Colonic mucosa (tissue), 4 donors: ENCODE data around the gene FOCAD. TPM values are rescaled to one million over a fixed set of nuclear protein-coding genes. Genes with fewer than 3 reads are reported as not detected.

Experiments
- DNase-seq: peaks from one replicate; pipeline ENCODE4 v3.0.0-alpha.2; 2020
- H3K27ac ChIP-seq: fragments of 200-600 bp; one replicate; pipeline ENCODE4 v1.8.0; 2021
- H3K27me3 ChIP-seq: fragments of 200-600 bp; one replicate; pipeline ENCODE4 v1.8.0; 2021
- H3K36me3 ChIP-seq: fragments of 200-600 bp; one replicate; pipeline ENCODE4 v1.8.0; 2021
- H3K4me1 ChIP-seq: fragments of 200-600 bp; one replicate; pipeline ENCODE4 v1.8.0; 2021; ENCODE audit warnings: mild to moderate bottlenecking
- H3K4me3 ChIP-seq: fragments of 200-600 bp; one replicate; pipeline ENCODE4 v1.8.0; 2021
- H3K9ac ChIP-seq, 2 donors: one replicate each; pipeline ENCODE4 v1.7.0; 2013; ENCODE audit warnings: control low read depth in 2 of 2, low read depth in 2 of 2, low read length in 2 of 2
- H3K9me3 ChIP-seq: fragments of 200-600 bp; one replicate; pipeline ENCODE4 v1.8.0; 2021
- CTCF ChIP-seq: fragments of 200-600 bp; IDR thresholded peaks from one replicate; pipeline ENCODE4 v1.8.0; 2022; ENCODE audit warnings: antibody characterized with exemption, mild to moderate bottlenecking
- intact Hi-C: fragments of 100-400 bp; cut with DNase I; formaldehyde crosslinking; loops from one replicate; pipeline ENCODE4 v1.14.1; 2022
- total RNA-seq, 2 donors: library from RNA; stranded (reverse); fragmentation: NEBNext Ultra II Directional in 1 of 2; extraction: Animal tissue kit (Norgen Biotek cat#: 25700) in 1 of 2; gene quantifications; one replicate each; pipeline ENCODE4 v1.2.1, GENCODE V29; 2021
- donor health status: healthy.
- donor health status: DM: no; HTN: no; CAD: no.
- donor health status: DM: no; HTN: no; CAD: no.

FOCAD gene
- total RNA-seq, 2 donors from 2014 or later, result 26.8 to 44.3 TPM

- H3K9ac ChIP-seq, result no peak overlapping the region
- H3K9me3 ChIP-seq, result no peaks in the 10 kb centered on the region
- TF ChIP-seq CTCF, result no peak
- H3K27ac ChIP-seq, result no peak overlapping the region
- H3K36me3 ChIP-seq, result no peaks in the 10 kb centered on the region
- intact Hi-C loops, result no loop called here
- H3K4me1 ChIP-seq, result no peaks in the 10 kb centered on the region
- H3K4me3 ChIP-seq, result no peak overlapping the region
- DNase-seq, result no peak
- no peaks in the 10 kb centered on the region for H3K27me3 ChIP-seq
Measured at GRCh38 chr9:20863945-20864344, 179.9 kb downstream of the FOCAD start.

GRCh38 chr9:20865347-20865746 lies 181.3 kb downstream of the FOCAD start:
- no peak for TF ChIP-seq CTCF
- Histone ChIP-seq H3K4me1 (no peaks in the 10 kb centered on the region), H3K9me3 (no peaks in the 10 kb centered on the region), H3K27ac (no peak overlapping the region), H3K27me3 (no peaks in the 10 kb centered on the region), H3K4me3 (no peak overlapping the region), H3K36me3 (no peaks in the 10 kb centered on the region), H3K9ac (no peak overlapping the region)
- DNase-seq, result no peak
- intact Hi-C loops, result no loop called here

- intact Hi-C loops, result no loop called here
- no peaks in the 10 kb centered on the region for H3K9me3 ChIP-seq
- DNase-seq, result no peak
- H3K4me3 ChIP-seq, result no peak overlapping the region
- H3K27ac ChIP-seq, result no peak overlapping the region
- H3K36me3 ChIP-seq, result no peaks in the 10 kb centered on the region
- TF ChIP-seq CTCF, result no peak
- H3K27me3 ChIP-seq, result no peaks in the 10 kb centered on the region
- no peaks in the 10 kb centered on the region for H3K4me1 ChIP-seq
- no peak overlapping the region for H3K9ac ChIP-seq
Measured at GRCh38 chr9:20870115-20870514, 186.1 kb downstream of the FOCAD start.

- intact Hi-C loops, result no loop called here
- Histone ChIP-seq H3K27me3 (no peaks in the 10 kb centered on the region), H3K9me3 (no peaks in the 10 kb centered on the region), H3K36me3 (no peaks in the 10 kb centered on the region), H3K27ac (no peak overlapping the region), H3K4me3 (no peak overlapping the region), H3K9ac (no peak overlapping the region), H3K4me1 (no peaks in the 10 kb centered on the region)
- no peak for DNase-seq
- no peak for TF ChIP-seq CTCF
Measured at GRCh38 chr9:20872340-20872977, 188.4 kb downstream of the FOCAD start.

GRCh38 chr9:20873240-20873865 lies 189.3 kb downstream of the FOCAD start:
- no peak overlapping the region for H3K9ac ChIP-seq
- DNase-seq, result no peak
- TF ChIP-seq CTCF, result no peak
- no peaks in the 10 kb centered on the region for H3K9me3 ChIP-seq
- no peaks in the 10 kb centered on the region for H3K4me1 ChIP-seq
- H3K27ac ChIP-seq, result no peak overlapping the region
- intact Hi-C loops, result no loop called here
- no peaks in the 10 kb centered on the region for H3K36me3 ChIP-seq
- H3K27me3 ChIP-seq, result no peaks in the 10 kb centered on the region
- no peak overlapping the region for H3K4me3 ChIP-seq
